ENCODE measurements around the gene NAXD. TPM values are rescaled to one million over a fixed set of nuclear protein-coding genes. Genes with fewer than 3 reads are reported as not detected.
"Not testable (repeated sequence)": the region's sequence is repeated elsewhere in the genome, so short reads cannot be mapped to it uniquely, and the experiment has no call there.

NAXD gene
- total RNA-seq, 1 experiment from 2014 or later: 21.0 TPM

GRCh38 chr13:110630566-110631119, 15.3 kb downstream of the NAXD start:
- no peaks in the 10 kb centered on the region for H3K27me3 ChIP-seq (ENCODE audit: control insufficient read depth, insufficient read depth, low read length)
- no peak overlapping the region for H3K4me3 ChIP-seq (ENCODE audit: insufficient read depth, low read depth, low read length)
- DNase-seq: no peak
- peaks cover 12% of the 10 kb centered on the region for H3K36me3 ChIP-seq (replicated peaks; ENCODE audit: control insufficient read depth, insufficient read depth, low read length)

- not testable (repeated sequence) for H3K27me3 ChIP-seq (ENCODE audit: control insufficient read depth, insufficient read depth, low read length); H3K4me3 ChIP-seq (ENCODE audit: insufficient read depth, low read depth, low read length); DNase-seq
- H3K36me3 ChIP-seq (replicated peaks; ENCODE audit: control insufficient read depth, insufficient read depth, low read length): peaks cover 15% of the 10 kb centered on the region
These were observed 16.9 kb downstream of the NAXD start for GRCh38 chr13:110632255-110632654.

GRCh38 chr13:110633776-110634175, 18.4 kb downstream of the NAXD start:
- DNase-seq: peak; percentile 34
- no peak overlapping the region for H3K4me3 ChIP-seq (ENCODE audit: insufficient read depth, low read depth, low read length)
- H3K27me3 ChIP-seq (ENCODE audit: control insufficient read depth, insufficient read depth, low read length): no peaks in the 10 kb centered on the region
- peaks cover 16% of the 10 kb centered on the region for H3K36me3 ChIP-seq (replicated peaks; ENCODE audit: control insufficient read depth, insufficient read depth, low read length)

GRCh38 chr13:110634558-110634957, 19.2 kb downstream of the NAXD start:
- H3K4me3 ChIP-seq (ENCODE audit: insufficient read depth, low read depth, low read length): no peak overlapping the region

GRCh38 chr13:110635405-110636002, 20.2 kb downstream of the NAXD start:
- peak; percentile 44 for DNase-seq
- Histone ChIP-seq H3K36me3 (replicated peaks; ENCODE audit: control insufficient read depth, insufficient read depth, low read length) (peaks cover 21% of the 10 kb centered on the region), H3K4me3 (ENCODE audit: insufficient read depth, low read depth, low read length) (no peak overlapping the region), H3K27me3 (ENCODE audit: control insufficient read depth, insufficient read depth, low read length) (no peaks in the 10 kb centered on the region)

More at GRCh38 chr13:110634558-110634957, 19.2 kb downstream of the NAXD start:
- no peaks in the 10 kb centered on the region for H3K27me3 ChIP-seq (ENCODE audit: control insufficient read depth, insufficient read depth, low read length)
- DNase-seq: peak; percentile 46
- peaks cover 20% of the 10 kb centered on the region for H3K36me3 ChIP-seq (replicated peaks; ENCODE audit: control insufficient read depth, insufficient read depth, low read length)

- Histone ChIP-seq H3K27me3 (ENCODE audit: control insufficient read depth, insufficient read depth, low read length) (no peaks in the 10 kb centered on the region), H3K4me3 (ENCODE audit: insufficient read depth, low read depth, low read length) (no peak overlapping the region), H3K36me3 (replicated peaks; ENCODE audit: control insufficient read depth, insufficient read depth, low read length) (peaks cover 21% of the 10 kb centered on the region)
- DNase-seq: peak; percentile 38
These were observed 20.7 kb downstream of the NAXD start for GRCh38 chr13:110636053-110636475.

- H3K27me3 ChIP-seq (ENCODE audit: control insufficient read depth, insufficient read depth, low read length): no peaks in the 10 kb centered on the region
- H3K4me3 ChIP-seq (ENCODE audit: insufficient read depth, low read depth, low read length): no peak overlapping the region
- DNase-seq: peak; percentile 59
- peaks cover 21% of the 10 kb centered on the region for H3K36me3 ChIP-seq (replicated peaks; ENCODE audit: control insufficient read depth, insufficient read depth, low read length)
These were observed 21.4 kb downstream of the NAXD start for GRCh38 chr13:110636701-110637201.

- Histone ChIP-seq H3K36me3 (replicated peaks; ENCODE audit: control insufficient read depth, insufficient read depth, low read length) (peaks cover 21% of the 10 kb centered on the region), H3K27me3 (ENCODE audit: control insufficient read depth, insufficient read depth, low read length) (no peaks in the 10 kb centered on the region), H3K4me3 (ENCODE audit: insufficient read depth, low read depth, low read length) (no peak overlapping the region)
- DNase-seq: no peak
These were observed 21.9 kb downstream of the NAXD start for GRCh38 chr13:110637275-110637674.

GRCh38 chr13:110637747-110638146, 22.4 kb downstream of the NAXD start:
- Histone ChIP-seq H3K27me3 (ENCODE audit: control insufficient read depth, insufficient read depth, low read length) (no peaks in the 10 kb centered on the region), H3K4me3 (ENCODE audit: insufficient read depth, low read depth, low read length) (no peak overlapping the region), H3K36me3 (replicated peaks; ENCODE audit: control insufficient read depth, insufficient read depth, low read length) (peaks cover 21% of the 10 kb centered on the region)
- peak; percentile 51 for DNase-seq

- peak; percentile 50 for DNase-seq
- H3K36me3 ChIP-seq (replicated peaks; ENCODE audit: control insufficient read depth, insufficient read depth, low read length): peaks cover 21% of the 10 kb centered on the region
These were observed 22.9 kb downstream of the NAXD start for GRCh38 chr13:110638257-110638656.

GRCh38 chr13:110638814-110639806, 23.8 kb downstream of the NAXD start:
- Histone ChIP-seq H3K27me3 (ENCODE audit: control insufficient read depth, insufficient read depth, low read length) (no peaks in the 10 kb centered on the region), H3K36me3 (replicated peaks; ENCODE audit: control insufficient read depth, insufficient read depth, low read length) (peaks cover 22% of the 10 kb centered on the region), H3K4me3 (ENCODE audit: insufficient read depth, low read depth, low read length) (no peak overlapping the region)
- peak; percentile 52 for DNase-seq

More at GRCh38 chr13:110638257-110638656, 22.9 kb downstream of the NAXD start:
- H3K27me3 ChIP-seq (ENCODE audit: control insufficient read depth, insufficient read depth, low read length): no peaks in the 10 kb centered on the region
- H3K4me3 ChIP-seq (ENCODE audit: insufficient read depth, low read depth, low read length): no peak overlapping the region

- Histone ChIP-seq H3K36me3 (replicated peaks; ENCODE audit: control insufficient read depth, insufficient read depth, low read length) (peaks cover 20% of the 10 kb centered on the region), H3K27me3 (ENCODE audit: control insufficient read depth, insufficient read depth, low read length) (no peaks in the 10 kb centered on the region), H3K4me3 (ENCODE audit: insufficient read depth, low read depth, low read length) (no peak overlapping the region)
- DNase-seq: no peak
These were observed 24.6 kb downstream of the NAXD start for GRCh38 chr13:110639935-110640334.

- Histone ChIP-seq H3K4me3 (ENCODE audit: insufficient read depth, low read depth, low read length) (no peak overlapping the region), H3K27me3 (ENCODE audit: control insufficient read depth, insufficient read depth, low read length) (no peaks in the 10 kb centered on the region), H3K36me3 (replicated peaks; ENCODE audit: control insufficient read depth, insufficient read depth, low read length) (peaks cover 14% of the 10 kb centered on the region)
- peak; percentile 54 for DNase-seq
These were observed 25.3 kb downstream of the NAXD start for GRCh38 chr13:110640591-110641029.
